Progenitor cell of endocrine pancreas (in vitro differentiated cells): ENCODE results near the gene PTGIR. TPM values are rescaled to one million over a fixed set of nuclear protein-coding genes. Genes with fewer than 3 reads are reported as not detected.
"Not testable (repeated sequence)": the region's sequence is repeated elsewhere in the genome, so short reads cannot be mapped to it uniquely, and the experiment has no call there.

Source experiments
- DNase-seq: peaks from one replicate; pipeline ENCODE4 v3.0.0; 2021; ENCODE audit warnings: low spot score; ENCODE audit not compliant: unreplicated experiment
- H3K27ac Mint-ChIP-seq: 2 replicates; pipeline ENCODE4 v1.8.0; 2021; ENCODE audit warnings: mild to moderate bottlenecking, moderate library complexity, mixed read lengths
- H3K27me3 Mint-ChIP-seq: 2 replicates; pipeline ENCODE4 v1.8.0; 2021; ENCODE audit warnings: mixed read lengths
- H3K36me3 Mint-ChIP-seq: 2 replicates; pipeline ENCODE4 v1.8.0; 2022; ENCODE audit warnings: mixed read lengths; ENCODE audit not compliant: insufficient read depth
- H3K4me1 Mint-ChIP-seq: 2 replicates; pipeline ENCODE4 v1.8.0; 2021; ENCODE audit warnings: low read depth, mixed read lengths
- H3K4me3 Mint-ChIP-seq: 2 replicates; pipeline ENCODE4 v1.8.0; 2021; ENCODE audit warnings: low read depth, mild to moderate bottlenecking, moderate library complexity, mixed read lengths
- H3K9me3 Mint-ChIP-seq: 2 replicates; pipeline ENCODE4 v1.8.0; 2021; ENCODE audit warnings: low read depth, mixed read lengths
- total RNA-seq: library from RNA; stranded (reverse); gene quantifications from 2 replicates; pipeline ENCODE4 v1.2.1, GENCODE V29; 2021
- TF ChIP-seq, protein P1 (sequence below): fragments of 200-600 bp; sonication (generic); IDR thresholded peaks from one replicate; pipeline ENCODE4 v1.5.0; 2021; ENCODE audit warnings: antibody characterized with exemption, mild to moderate bottlenecking; ENCODE audit not compliant: unreplicated experiment

PTGIR gene
- total RNA-seq, 1 donor from 2014 or later = not detected

DNA sequence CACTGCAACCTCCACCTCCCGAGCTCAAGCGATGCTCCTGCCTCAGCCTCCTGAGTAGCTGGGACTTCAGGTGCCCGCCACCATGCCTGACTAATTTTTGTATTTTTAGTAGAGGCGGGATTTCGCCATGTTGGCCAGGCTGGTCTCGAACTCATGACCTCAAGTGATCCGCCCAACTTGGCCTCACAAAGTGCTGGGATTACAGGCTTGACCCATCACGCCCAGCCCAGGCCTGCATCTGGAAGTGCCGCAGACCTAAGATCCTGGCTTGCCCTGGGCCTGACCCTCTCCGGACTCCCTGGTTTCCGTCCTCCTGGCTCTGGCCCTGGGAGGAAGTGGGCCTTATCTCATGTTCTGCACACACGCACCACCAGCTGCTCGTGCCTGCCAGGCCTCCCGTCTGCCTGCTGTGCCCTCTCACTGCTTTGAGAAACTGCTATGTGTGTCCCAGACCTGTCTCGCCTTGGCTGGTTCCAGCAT, 4.7 kb upstream of the PTGIR start:
- Mint-ChIP-seq H3K36me3 (no peaks in the 10 kb centered on the region), H3K27me3 (peaks cover 46% of the 10 kb centered on the region), H3K9me3 (no peaks in the 10 kb centered on the region), H3K27ac (no peak overlapping the region), H3K4me3 (no peak overlapping the region), H3K4me1 (peaks cover 3% of the 10 kb centered on the region)
- TF ChIP-seq, protein P1, sequence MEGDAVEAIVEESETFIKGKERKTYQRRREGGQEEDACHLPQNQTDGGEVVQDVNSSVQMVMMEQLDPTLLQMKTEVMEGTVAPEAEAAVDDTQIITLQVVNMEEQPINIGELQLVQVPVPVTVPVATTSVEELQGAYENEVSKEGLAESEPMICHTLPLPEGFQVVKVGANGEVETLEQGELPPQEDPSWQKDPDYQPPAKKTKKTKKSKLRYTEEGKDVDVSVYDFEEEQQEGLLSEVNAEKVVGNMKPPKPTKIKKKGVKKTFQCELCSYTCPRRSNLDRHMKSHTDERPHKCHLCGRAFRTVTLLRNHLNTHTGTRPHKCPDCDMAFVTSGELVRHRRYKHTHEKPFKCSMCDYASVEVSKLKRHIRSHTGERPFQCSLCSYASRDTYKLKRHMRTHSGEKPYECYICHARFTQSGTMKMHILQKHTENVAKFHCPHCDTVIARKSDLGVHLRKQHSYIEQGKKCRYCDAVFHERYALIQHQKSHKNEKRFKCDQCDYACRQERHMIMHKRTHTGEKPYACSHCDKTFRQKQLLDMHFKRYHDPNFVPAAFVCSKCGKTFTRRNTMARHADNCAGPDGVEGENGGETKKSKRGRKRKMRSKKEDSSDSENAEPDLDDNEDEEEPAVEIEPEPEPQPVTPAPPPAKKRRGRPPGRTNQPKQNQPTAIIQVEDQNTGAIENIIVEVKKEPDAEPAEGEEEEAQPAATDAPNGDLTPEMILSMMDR = no peak
- DNase-seq = no peak

DNA sequence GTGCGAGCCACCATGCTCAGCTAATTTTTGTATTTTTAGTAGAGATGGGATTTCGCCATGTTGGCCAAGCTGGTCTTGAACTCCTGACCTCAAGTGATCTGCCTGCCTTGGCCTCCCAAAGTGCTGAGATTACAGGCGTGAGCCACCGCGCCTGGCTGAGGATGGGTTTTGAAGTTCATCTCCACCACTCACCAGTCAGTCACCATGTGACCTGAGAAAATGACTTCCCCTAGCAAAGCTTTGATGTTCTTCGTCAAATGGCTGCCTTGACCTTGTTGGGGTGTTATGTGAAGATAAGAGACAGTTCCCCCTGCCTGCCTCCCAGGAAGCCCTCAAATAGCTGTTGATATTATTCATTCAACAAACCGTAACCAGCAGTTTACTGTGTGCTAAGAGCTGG, 4.1 kb upstream of the PTGIR start:
- not testable (repeated sequence) for DNase-seq, H3K4me1 Mint-ChIP-seq, H3K36me3 Mint-ChIP-seq, H3K9me3 Mint-ChIP-seq, H3K4me3 Mint-ChIP-seq, H3K27ac Mint-ChIP-seq
- H3K27me3 Mint-ChIP-seq = peaks cover 43% of the 10 kb centered on the region

DNA sequence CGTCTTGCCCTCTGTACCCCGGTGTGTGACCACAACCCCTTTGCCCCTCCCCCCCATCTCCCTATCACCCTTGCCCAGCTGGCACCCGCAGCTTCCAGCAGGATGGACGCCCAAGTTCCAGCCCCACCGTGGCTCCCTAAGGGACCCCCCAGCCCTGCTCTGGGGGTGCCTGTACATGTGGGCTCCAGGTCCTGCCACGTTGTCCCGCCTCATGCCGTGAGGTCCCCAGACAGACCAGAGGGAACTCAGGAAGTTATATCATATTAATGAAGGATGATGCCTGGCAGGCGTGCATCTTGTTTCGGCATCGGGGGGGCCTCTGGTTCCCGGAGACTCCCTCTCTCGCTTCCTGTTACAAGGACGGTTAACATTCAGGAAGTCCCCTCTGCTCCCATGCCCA, 1.6 kb upstream of the PTGIR start:
- no peak for DNase-seq
- H3K27ac Mint-ChIP-seq = no peak overlapping the region
- no peak overlapping the region for H3K4me3 Mint-ChIP-seq
- TF ChIP-seq, protein P1 = no peak
- no peaks in the 10 kb centered on the region for H3K9me3 Mint-ChIP-seq
- H3K4me1 Mint-ChIP-seq = no peaks in the 10 kb centered on the region
- H3K27me3 Mint-ChIP-seq = peaks cover 21% of the 10 kb centered on the region
- no peaks in the 10 kb centered on the region for H3K36me3 Mint-ChIP-seq

DNA sequence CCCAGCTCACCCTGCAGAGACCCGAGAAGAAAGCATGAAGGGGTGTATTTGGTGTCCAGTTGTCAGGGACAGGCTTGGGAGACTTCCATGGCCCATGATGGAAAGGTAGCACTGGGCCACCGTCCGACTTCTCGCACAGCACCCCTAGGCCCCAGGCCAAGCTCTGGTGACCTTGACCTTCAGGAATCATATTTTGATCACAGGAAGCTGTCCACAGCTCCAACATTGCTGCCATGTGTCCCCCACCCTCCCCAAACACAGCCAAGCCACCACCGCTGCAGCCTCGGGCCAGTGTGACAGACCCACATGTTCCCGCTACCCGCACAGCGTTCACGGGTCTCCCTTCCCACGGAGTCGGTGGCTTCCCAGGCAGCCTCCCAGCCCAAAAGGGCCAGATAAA, 842 bp upstream of the PTGIR start:
- TF ChIP-seq, protein P1 = no peak
- H3K27ac Mint-ChIP-seq = no peak overlapping the region
- H3K36me3 Mint-ChIP-seq = no peaks in the 10 kb centered on the region
- H3K9me3 Mint-ChIP-seq = no peaks in the 10 kb centered on the region
- peaks cover 21% of the 10 kb centered on the region for H3K27me3 Mint-ChIP-seq
- H3K4me1 Mint-ChIP-seq = peaks cover 1% of the 10 kb centered on the region
- H3K4me3 Mint-ChIP-seq = no peak overlapping the region
- DNase-seq = no peak

DNA sequence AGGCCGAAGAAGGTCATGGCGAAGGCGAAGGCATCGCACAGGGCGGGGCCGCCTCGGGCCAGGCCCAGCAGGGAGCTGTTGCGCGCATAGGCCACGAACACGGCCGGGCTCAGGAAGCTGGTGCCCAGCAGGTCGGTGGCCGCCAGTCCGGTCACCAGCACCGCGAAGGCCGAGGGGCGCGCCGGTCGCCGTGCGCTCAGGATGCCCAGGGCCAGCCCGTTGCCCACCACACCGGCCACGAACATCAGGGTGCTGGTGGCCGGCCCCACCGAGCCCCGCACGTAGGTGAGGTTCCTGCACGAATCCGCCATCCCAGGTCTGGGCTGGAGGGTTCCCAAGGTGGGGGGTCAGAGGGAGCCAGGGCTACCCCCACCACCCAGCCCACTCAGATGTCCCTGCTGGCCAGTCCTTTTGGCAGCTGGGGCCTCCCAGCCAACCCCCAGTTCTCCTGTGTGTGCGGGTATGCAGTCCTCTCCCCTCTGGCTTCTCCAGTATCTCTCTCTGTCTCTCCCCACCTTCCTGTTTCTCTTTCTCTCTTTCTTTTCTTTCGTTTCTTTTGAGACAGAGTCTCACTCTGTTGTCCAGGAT, 880 bp downstream of the PTGIR start:
- no peak overlapping the region for H3K4me3 Mint-ChIP-seq

DNA sequence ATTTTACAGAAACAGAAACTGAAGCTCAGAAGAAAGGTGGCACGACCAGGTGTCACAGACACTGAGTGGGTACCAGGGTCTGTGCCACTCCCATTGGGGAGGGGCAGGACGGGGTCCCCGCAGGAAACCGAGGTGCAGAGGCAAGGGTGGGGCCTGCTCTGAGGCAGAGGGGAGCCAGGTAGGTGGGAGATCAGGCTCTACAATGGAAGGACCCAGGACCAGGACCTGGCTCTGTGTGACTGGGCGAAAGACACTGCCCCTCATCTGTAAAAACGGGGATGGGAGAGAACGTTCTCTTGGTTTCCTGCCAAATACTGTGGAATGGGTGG, 2.8 kb downstream of the PTGIR start:
- Mint-ChIP-seq H3K4me3 (no peak overlapping the region), H3K36me3 (no peaks in the 10 kb centered on the region), H3K9me3 (no peaks in the 10 kb centered on the region), H3K27me3 (peaks cover 12% of the 10 kb centered on the region), H3K4me1 (peaks cover 1% of the 10 kb centered on the region), H3K27ac (no peak overlapping the region)
- DNase-seq = no peak
- TF ChIP-seq, protein P1 = no peak

More for the DNA sequence above, 880 bp downstream of the PTGIR start:
- TF ChIP-seq, protein P1 = no peak
- no peak for DNase-seq
- peaks cover 16% of the 10 kb centered on the region for H3K27me3 Mint-ChIP-seq
- no peaks in the 10 kb centered on the region for H3K36me3 Mint-ChIP-seq
- peaks cover 1% of the 10 kb centered on the region for H3K4me1 Mint-ChIP-seq
- no peaks in the 10 kb centered on the region for H3K9me3 Mint-ChIP-seq
- H3K27ac Mint-ChIP-seq = no peak overlapping the region
